H9 (cell line): Measurements from ENCODE around the gene ZNF215. TPM values are rescaled to one million over a fixed set of nuclear protein-coding genes. Genes with fewer than 3 reads are reported as not detected.

Source experiments
- DNase-seq: peaks from one replicate; pipeline ENCODE4 v3.0.0-alpha.2; 2017
- H2AFZ ChIP-seq: one replicate; pipeline ENCODE4 v1.6.1; 2013; ENCODE audit warnings: mild to moderate bottlenecking, low read length, control low read depth, moderate library complexity
- H2AK5ac ChIP-seq: 2 replicates; pipeline ENCODE4 v1.6.1; 2013; ENCODE audit warnings: low read length, control low read depth, mixed read lengths; ENCODE audit not compliant: insufficient read length
- H2BK120ac ChIP-seq: one replicate; pipeline ENCODE4 v1.6.1; 2013; ENCODE audit warnings: low read depth, mild to moderate bottlenecking, low read length, control low read depth, inconsistent platforms; ENCODE audit not compliant: poor library complexity, severe bottlenecking
- H2BK12ac ChIP-seq: 2 replicates; pipeline ENCODE4 v1.6.1; 2013; ENCODE audit warnings: low read length, control low read depth, mixed read lengths, low read depth; ENCODE audit not compliant: insufficient read length
- H2BK15ac ChIP-seq: 2 replicates; pipeline ENCODE4 v1.6.1; 2013; ENCODE audit warnings: low read depth, low read length, control low read depth
- H2BK20ac ChIP-seq: one replicate; pipeline ENCODE4 v1.6.1; 2013; ENCODE audit warnings: low read depth, mild to moderate bottlenecking, low read length, control low read depth, inconsistent platforms; ENCODE audit not compliant: poor library complexity, severe bottlenecking
- H2BK5ac ChIP-seq: 2 replicates; pipeline ENCODE4 v1.6.1; 2013; ENCODE audit warnings: low read length, control low read depth, mixed read lengths; ENCODE audit not compliant: insufficient read length
- H3K14ac ChIP-seq: 2 replicates; pipeline ENCODE4 v1.6.1; 2013; ENCODE audit warnings: low read length, control low read depth; ENCODE audit not compliant: insufficient read depth
- H3K18ac ChIP-seq: 2 replicates; pipeline ENCODE4 v1.6.1; 2013; ENCODE audit warnings: low read depth, mild to moderate bottlenecking, mixed read lengths, low read length, control low read depth; ENCODE audit not compliant: insufficient read length
- H3K23ac ChIP-seq: 2 replicates; pipeline ENCODE4 v1.6.1; 2013; ENCODE audit warnings: low read length, control low read depth, mixed read lengths, low read depth; ENCODE audit not compliant: insufficient read length
- H3K23me2 ChIP-seq: 2 replicates; pipeline ENCODE4 v1.6.1; 2013; ENCODE audit warnings: low read depth, mild to moderate bottlenecking, mixed read lengths, low read length, control low read depth; ENCODE audit not compliant: insufficient read length, poor library complexity, severe bottlenecking
- H3K27ac ChIP-seq: 2 replicates; pipeline ENCODE4 v1.5.1; 2013; ENCODE audit warnings: low read length, control low read depth, mixed read lengths, low read depth; ENCODE audit not compliant: insufficient read length
- H3K27me3 ChIP-seq: 2 replicates; pipeline ENCODE4 v1.6.1; 2013; ENCODE audit warnings: low read length, control low read depth, inconsistent platforms; ENCODE audit not compliant: insufficient read depth
- H3K4ac ChIP-seq: 2 replicates; pipeline ENCODE4 v1.6.1; 2013; ENCODE audit warnings: low read depth, mild to moderate bottlenecking, control low read depth, inconsistent platforms, low read length, moderate library complexity
- H3K4me1 ChIP-seq: 2 replicates; pipeline ENCODE4 v1.6.1; 2013; ENCODE audit warnings: low read length, control low read depth, inconsistent platforms; ENCODE audit not compliant: insufficient read depth
- H3K4me2 ChIP-seq: 2 replicates; pipeline ENCODE4 v1.6.1; 2013; ENCODE audit warnings: low read length, control low read depth, mixed read lengths; ENCODE audit not compliant: insufficient read length, insufficient read depth
- H3K56ac ChIP-seq: 2 replicates; pipeline ENCODE4 v1.6.1; 2013; ENCODE audit warnings: low read depth, mild to moderate bottlenecking, mixed read lengths, low read length, control low read depth; ENCODE audit not compliant: insufficient read length
- H3K79me1 ChIP-seq: 2 replicates; pipeline ENCODE4 v1.6.1; 2013; ENCODE audit warnings: low read depth, mild to moderate bottlenecking, moderate library complexity, low read length, control low read depth, inconsistent platforms; ENCODE audit not compliant: insufficient read depth, poor library complexity, severe bottlenecking
- H3K79me2 ChIP-seq: 2 replicates; pipeline ENCODE4 v1.6.1; 2013; ENCODE audit warnings: low read length, control low read depth, inconsistent platforms; ENCODE audit not compliant: insufficient read depth
- H3K9ac ChIP-seq: 2 replicates; pipeline ENCODE4 v1.6.1; 2013; ENCODE audit warnings: low read length, control low read depth, mixed read lengths; ENCODE audit not compliant: insufficient read length; ENCODE audit errors: extremely low read depth
- H3K9me3 ChIP-seq: one replicate; pipeline ENCODE4 v1.6.1; 2013; ENCODE audit warnings: low read depth, low read length, inconsistent platforms; ENCODE audit not compliant: control insufficient read depth
- H3T11ph ChIP-seq: one replicate; pipeline ENCODE4 v1.6.1; 2013; ENCODE audit warnings: mild to moderate bottlenecking, low read length, control low read depth, inconsistent platforms
- H4K20me1 ChIP-seq: one replicate; pipeline ENCODE4 v1.6.1; 2013; ENCODE audit not compliant: control insufficient read depth, insufficient read length, insufficient read depth
- H4K5ac ChIP-seq: 2 replicates; pipeline ENCODE4 v1.6.1; 2013; ENCODE audit warnings: low read depth, mild to moderate bottlenecking, mixed read lengths, low read length, control low read depth; ENCODE audit not compliant: insufficient read length
- H4K8ac ChIP-seq: replicated peaks from 2 replicates; pipeline ENCODE4 v1.6.1; 2013; ENCODE audit warnings: low read length, control low read depth, mixed read lengths, low read depth; ENCODE audit not compliant: insufficient read length
- H4K91ac ChIP-seq: 2 replicates; pipeline ENCODE4 v1.6.1; 2013; ENCODE audit warnings: low read depth, mild to moderate bottlenecking, moderate library complexity, mixed read lengths, low read length, control low read depth; ENCODE audit not compliant: insufficient read length
- H3K27ac Mint-ChIP-seq, 3 experiments: 2 replicates in 2 of 3; 3 replicates in 1 of 3; pipeline ENCODE4 v1.8.0; 2020 to 2021; ENCODE audit warnings: mixed read lengths in 3 of 3, mild to moderate bottlenecking in 1 of 3, moderate library complexity in 1 of 3
- H3K27me3 Mint-ChIP-seq: 2 replicates; pipeline ENCODE4 v1.8.0; 2021; ENCODE audit warnings: low read depth, mild to moderate bottlenecking, moderate library complexity, mixed read lengths
- H3K36me3 Mint-ChIP-seq, 3 experiments: 2 replicates in 2 of 3; 3 replicates in 1 of 3; pipeline ENCODE4 v1.8.0; 2020 to 2021; ENCODE audit warnings: low read depth in 3 of 3, mixed read lengths in 3 of 3; ENCODE audit not compliant: insufficient read depth in 1 of 3
- H3K4me1 Mint-ChIP-seq, 2 experiments: 2 replicates each; pipeline ENCODE4 v1.8.0; 2020; ENCODE audit warnings: mixed read lengths in 2 of 2
- H3K4me3 Mint-ChIP-seq, 2 experiments: 2 replicates in 1 of 2; 3 replicates in 1 of 2; pipeline ENCODE4 v1.8.0; 2020 to 2021; ENCODE audit warnings: mild to moderate bottlenecking in 2 of 2, mixed read lengths in 2 of 2, moderate library complexity in 1 of 2
- H3K9me3 Mint-ChIP-seq, 2 experiments: 2 replicates in 1 of 2; 3 replicates in 1 of 2; pipeline ENCODE4 v1.8.0; 2020; ENCODE audit warnings: mild to moderate bottlenecking in 2 of 2, mixed read lengths in 2 of 2, moderate library complexity in 1 of 2
- CTCF ChIP-seq: fragments of 200-600 bp; sonication (generic); conservative IDR thresholded peaks from 3 replicates; pipeline ENCODE4 v1.8.0; 2021; ENCODE audit warnings: antibody characterized with exemption, mild to moderate bottlenecking
- total RNA-seq: library from RNA; stranded (reverse); gene quantifications from 2 replicates; pipeline ENCODE4 v1.2.1, GENCODE V29; 2021

Gene ZNF215
- total RNA-seq, 1 experiment from 2014 or later, result 18.0 TPM

GRCh38 chr11:6895010-6895409 is 31.2 kb upstream of the ZNF215 start:
- H3K9ac ChIP-seq, result no peak overlapping the region
- no peak for TF ChIP-seq CTCF
- no peaks in the 10 kb centered on the region for H3K4me1 Mint-ChIP-seq

More at GRCh38 chr11:6895010-6895409, 31.2 kb upstream of the ZNF215 start:
- no peak overlapping the region for H2BK20ac ChIP-seq
- H2BK5ac ChIP-seq, result no peak overlapping the region
- no peak overlapping the region for H3T11ph ChIP-seq
- H2BK12ac ChIP-seq, result no peak overlapping the region
- Mint-ChIP-seq H3K27me3 (no peaks in the 10 kb centered on the region), H3K27ac (no peak overlapping the region), H3K9me3 (no peaks in the 10 kb centered on the region), H3K4me3 (no peak overlapping the region), H3K36me3 (no peaks in the 10 kb centered on the region)
- no peak for DNase-seq
- H4K5ac ChIP-seq, result no peak overlapping the region
- H4K91ac ChIP-seq, result no peak overlapping the region
- H2AK5ac ChIP-seq, result no peak overlapping the region
- no peaks in the 10 kb centered on the region for H4K20me1 ChIP-seq
- H4K8ac ChIP-seq, result no peak overlapping the region
- H3K23me2 ChIP-seq, result no peaks in the 10 kb centered on the region
- no peak overlapping the region for H3K18ac ChIP-seq
- H3K27me3 ChIP-seq, result no peaks in the 10 kb centered on the region
- no peak overlapping the region for H2AFZ ChIP-seq
- no peak overlapping the region for H3K56ac ChIP-seq
- no peaks in the 10 kb centered on the region; the same call in 1 of the 2 replicates for H3K4me1 ChIP-seq
- H3K14ac ChIP-seq, result no peak overlapping the region
- H3K79me2 ChIP-seq, result no peaks in the 10 kb centered on the region
- H3K27ac ChIP-seq, result no peak overlapping the region
- H2BK120ac ChIP-seq, result no peak overlapping the region
- no peak overlapping the region for H2BK15ac ChIP-seq
- H3K23ac ChIP-seq, result no peak overlapping the region
- no peak overlapping the region for H3K4me2 ChIP-seq
- no peaks in the 10 kb centered on the region for H3K79me1 ChIP-seq
- no peak overlapping the region for H3K4ac ChIP-seq
- H3K9me3 ChIP-seq, result no peaks in the 10 kb centered on the region
